Non-pigmented ciliary epithelial cell (primary cell): Measurements from ENCODE around the gene CHMP4A.

Source experiments
- DNase-seq: peaks from one replicate; pipeline ENCODE4 v3.0.0-alpha.2; 2010; ENCODE audit warnings: low read depth

The CHMP4A gene

GRCh38 chr14:24212924-24213865 is at the start of gene CHMP4A:
CHMP4A (minus strand) TSS chr14:24213488; CDS start chr14:24213439, 49 bp downstream.
- DNase-seq: peak; percentile 96

DNA sequence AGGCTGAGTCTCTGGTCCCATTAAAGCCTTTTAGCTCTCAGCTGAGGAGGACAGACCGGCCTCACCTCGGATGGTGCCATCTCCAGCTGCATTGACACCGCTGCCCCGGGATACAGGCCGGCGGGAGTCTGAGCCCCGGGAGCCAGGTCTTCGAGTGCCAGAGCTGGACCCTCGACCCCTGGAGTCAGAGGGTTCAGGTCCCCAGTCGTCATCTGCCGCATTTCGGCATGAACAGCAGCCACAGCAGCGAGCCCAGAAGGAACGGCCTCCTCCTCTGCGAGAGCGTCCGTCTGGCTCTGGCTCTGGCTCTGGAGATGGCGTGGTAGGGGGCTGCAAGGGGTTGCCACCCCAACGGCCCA is 48.7 kb upstream of the CHMP4A start:
- DNase-seq: no peak

DNA sequence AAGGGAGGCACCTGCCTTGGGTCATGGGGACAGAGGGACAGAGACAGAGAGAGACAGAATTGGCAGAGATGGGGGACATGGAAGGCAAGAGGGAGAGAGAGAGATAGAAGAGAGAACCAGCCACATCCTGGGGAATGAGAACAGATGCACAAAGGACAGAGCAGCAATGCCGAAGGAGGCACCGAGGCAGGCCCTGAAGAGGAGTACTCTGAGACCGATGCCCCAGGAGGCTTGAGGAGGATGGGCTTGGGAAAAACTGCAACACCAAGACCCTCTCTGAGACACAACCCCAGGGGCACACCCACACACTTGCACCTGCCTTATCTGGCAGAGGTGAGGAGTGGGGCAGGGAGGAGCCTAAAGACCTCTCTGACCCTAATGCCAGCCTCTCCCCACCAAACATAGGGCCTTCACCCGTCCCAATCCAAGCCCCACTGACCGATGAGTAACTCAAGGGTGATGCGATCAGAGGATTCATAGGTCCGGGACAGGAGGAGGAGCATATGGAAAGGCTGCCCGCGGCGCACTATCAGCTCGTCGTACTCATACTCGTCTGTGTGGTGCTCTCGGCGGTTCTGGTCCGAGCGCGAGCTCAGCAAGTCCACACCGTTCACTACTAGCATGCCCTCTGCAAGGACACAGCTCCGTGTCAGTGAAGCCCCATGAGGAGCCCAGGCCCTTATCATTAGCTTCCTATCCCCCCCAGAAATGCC is 48.1 kb upstream of the CHMP4A start:
- no peak for DNase-seq

DNA sequence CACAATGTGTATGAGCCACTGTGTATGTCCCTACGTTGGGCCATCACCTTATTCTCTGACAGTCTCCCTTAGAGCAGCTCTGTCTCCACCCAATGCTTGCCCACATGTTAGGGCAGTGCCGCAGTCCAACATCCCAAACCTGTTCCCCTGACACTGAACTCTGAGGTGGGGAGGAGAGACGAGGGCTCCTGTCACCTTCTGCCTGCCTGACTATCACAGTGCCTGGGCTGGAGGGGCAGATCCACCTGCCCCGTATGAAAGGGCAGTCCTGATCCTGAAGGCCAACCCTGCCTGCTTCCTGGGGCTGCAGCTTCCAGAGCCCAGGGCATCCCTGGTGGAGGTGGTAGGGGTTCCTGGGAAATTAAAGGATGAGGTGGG is 47.5 kb upstream of the CHMP4A start:
- no peak for DNase-seq

DNA sequence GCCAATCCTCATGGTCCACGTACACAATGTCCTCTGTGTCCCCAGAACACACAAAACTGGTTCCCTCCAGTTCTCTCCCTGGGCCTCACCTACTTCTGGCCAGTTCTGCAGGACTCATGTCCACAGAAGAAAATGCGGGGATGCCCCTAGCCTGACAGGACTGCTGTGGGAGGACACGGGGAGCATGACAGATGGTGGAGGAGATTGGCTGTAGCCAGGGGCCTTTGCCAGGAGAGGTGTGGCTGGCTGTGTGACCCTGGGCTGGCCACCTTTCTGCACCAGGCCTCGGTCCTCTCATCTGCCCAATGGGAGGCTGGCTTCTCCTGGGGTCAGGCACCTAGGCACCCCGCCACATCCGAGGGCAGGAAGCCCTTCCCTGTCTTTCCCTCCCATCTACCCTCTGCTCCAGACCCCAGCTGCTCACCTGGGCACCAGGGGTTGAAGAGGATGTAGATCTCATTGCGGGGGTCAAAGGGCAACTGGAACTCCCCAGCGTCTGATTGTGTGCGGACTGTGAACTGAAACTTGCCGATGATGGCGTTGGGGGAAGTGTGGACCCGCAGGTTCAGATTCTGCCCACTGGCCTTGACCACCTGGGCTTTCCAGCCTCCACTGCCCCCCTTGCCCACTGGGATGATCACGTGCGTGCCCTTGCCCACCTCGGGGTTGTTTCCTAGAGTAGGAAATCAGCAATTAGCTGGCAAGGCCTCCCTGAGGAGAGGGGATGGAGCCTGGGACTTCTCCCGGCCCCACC is 46.9 kb upstream of the CHMP4A start:
- no peak for DNase-seq

GRCh38 chr14:24259282-24260025 is 46.2 kb upstream of the CHMP4A start:
- no peak for DNase-seq

- DNase-seq: no peak
Measured at GRCh38 chr14:24258548-24259265, 45.4 kb upstream of the CHMP4A start.

GRCh38 chr14:24258119-24258518 is 44.8 kb upstream of the CHMP4A start:
- no peak for DNase-seq

DNA sequence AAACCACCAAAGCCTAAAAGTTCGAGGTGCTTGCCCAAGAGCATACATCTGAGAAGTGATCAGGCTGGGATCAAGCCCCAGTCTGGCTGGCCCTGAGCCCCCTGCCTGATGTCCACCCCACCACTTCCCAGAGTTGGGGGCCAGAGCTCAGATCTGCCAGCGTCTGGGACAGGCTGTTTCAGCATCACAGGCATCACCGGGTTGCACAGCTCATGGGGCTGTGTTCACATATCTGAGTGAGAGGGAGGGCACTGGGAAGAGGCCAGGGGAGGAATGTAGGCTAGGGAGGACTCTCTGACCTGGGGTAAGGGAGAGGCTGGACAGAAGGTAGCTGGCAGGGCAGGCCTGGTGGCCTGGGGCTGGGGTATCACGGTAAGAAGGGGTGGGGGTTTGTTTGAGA is 43.7 kb upstream of the CHMP4A start:
- no peak for DNase-seq

DNA sequence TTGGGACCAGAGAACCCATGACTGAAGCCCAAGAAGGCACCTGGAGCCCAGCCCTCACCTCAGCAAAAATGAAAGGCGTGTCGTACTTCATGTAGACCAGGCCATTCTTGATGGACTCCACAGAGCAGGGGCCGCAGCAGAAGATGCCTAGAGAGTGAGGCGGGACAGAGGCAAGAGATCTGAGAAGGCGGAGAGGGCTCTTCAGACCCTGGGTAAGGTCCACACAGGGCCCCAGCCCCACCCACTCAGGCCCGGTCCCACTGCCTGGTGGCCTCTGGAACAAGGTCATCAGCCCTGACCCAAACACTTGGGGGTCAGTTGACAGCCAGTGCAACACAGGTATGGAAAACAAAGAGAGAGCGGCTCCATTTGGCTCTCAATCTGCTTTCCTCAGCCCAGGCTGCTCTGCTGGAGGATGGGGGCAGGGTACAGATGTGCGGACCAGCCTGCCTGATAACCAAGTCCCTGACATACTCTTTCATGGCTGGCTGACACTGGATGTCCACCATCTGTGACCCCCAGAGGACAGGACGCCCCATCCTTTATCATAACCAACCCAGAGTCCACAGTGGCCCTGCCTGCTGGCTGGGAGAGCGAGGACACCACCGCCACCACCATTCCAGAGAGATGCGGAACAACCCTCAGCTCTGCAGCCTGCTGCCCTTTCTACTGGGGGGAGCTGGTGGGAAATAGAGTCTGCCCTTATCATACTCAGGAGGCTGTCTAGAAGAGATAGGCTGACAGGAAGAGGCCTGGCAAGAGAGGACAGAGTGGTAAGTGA is 42.8 kb upstream of the CHMP4A start:
- no peak for DNase-seq

- DNase-seq: no peak
Measured at GRCh38 chr14:24255438-24255837, 42.1 kb upstream of the CHMP4A start.

- no peak for DNase-seq
Measured at GRCh38 chr14:24254630-24255392, 41.5 kb upstream of the CHMP4A start.

GRCh38 chr14:24253936-24254335 is 40.6 kb upstream of the CHMP4A start:
- no peak for DNase-seq

DNA sequence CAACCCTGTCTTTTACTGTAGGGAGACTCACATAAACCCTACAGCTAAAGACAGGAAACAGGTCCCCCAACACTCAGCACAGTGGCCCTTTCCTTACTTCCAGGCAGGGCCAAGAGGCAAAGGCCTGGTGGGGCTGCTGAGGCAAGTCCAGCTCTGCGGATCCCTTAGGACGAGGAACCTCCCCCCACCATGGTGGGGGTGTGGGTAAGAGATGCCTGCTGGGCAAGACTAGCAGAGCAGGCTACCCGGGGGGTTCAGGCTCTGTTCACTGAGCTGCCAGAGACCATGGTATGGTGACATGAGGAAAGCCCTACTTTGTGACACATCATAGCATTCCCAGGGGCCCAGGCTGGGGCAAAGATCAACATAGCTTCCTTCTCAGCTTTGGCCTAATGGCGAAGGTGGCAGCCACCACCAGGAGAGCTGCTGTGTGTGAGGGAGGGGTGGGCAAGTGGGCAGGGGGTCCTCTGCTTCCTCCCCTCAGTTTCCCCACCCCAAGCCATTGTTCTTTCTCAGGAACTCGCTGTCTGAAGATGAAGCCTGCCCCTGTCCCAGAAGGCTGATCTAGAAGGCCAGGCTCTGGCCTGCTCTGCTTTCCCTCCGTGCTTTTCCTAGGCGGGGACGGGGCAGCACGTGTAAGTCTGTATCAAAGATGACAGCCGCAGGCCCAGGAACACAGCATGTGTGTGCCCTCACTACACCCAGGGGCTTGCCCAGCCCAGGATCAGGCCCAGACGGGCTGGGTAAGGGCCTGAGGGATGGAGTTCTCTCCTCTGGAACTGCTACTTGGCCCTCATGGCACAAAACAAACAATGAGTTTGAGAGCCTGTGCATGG is 39.2 kb upstream of the CHMP4A start:
- no peak for DNase-seq

DNA sequence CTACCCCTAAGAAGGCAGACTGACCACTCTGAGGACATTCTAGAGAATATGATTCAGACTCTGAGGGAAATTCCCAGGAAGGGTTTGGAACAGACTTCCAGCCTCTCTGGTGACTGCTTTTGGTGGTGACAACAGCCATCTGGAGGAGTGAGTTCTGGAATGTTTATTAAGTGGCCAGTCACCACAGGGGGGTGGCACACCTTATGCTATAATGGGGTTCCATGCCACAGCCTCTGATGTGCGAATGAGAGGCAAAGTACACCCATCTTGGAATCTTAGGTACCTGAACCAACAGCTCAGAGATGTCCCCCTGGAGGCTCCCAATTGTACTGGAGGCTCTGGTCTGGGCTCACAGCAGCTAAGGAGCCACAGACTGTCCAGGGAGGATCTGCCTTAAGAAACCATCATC is 38.6 kb upstream of the CHMP4A start:
- DNase-seq: no peak

GRCh38 chr14:24250354-24250753 is 37.1 kb upstream of the CHMP4A start:
- DNase-seq: no peak

DNA sequence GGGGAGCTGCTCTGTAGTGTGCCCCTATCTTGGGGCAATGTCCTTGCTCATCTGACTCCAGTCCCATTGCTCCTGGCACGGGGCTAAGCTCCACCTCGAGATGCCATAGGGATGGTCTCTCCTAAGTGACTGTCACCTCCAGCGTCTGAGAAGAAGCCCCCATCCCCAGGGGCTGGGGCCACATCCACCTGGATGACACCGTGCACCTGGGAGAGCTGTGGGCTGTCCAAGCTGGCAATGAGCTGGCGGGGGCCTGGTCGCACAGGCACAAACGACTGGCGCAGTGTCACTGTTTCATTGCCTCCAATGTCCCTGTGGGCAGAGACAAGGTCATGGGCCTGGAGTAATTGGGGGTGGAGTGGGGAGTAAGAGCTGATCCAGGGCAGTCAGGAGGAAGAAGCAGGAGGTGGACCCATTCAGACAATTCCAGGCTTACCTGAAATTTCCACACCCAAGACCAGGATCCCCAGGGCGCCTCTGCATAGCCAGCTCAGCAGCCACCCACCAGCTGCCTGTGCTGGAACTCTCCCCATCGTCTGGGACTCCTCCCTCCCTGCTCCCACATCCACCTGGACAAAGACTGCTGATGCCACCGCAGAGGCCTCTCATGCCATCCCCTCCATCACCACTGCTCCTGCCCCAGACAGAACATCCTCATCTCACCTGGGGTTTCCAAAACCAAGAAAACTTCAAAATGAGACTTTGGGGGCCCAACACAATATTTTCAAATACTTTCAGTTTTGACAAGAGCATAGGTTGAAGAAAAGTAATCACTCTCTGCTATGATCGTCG is 36.1 kb upstream of the CHMP4A start:
- DNase-seq: no peak

- no peak for DNase-seq
Measured at GRCh38 chr14:24247422-24247821, 34.1 kb upstream of the CHMP4A start.
